GM10266 (cell line): ENCODE results near the gene OR6K2.
A peak's percentile ranks its signal among the peaks of the same experiment; 100 is the strongest.

Source experiments
- DNase-seq: peaks from one replicate; pipeline ENCODE4 v3.0.0; 2012; ENCODE audit errors: extremely low spot score
- CTCF ChIP-seq: IDR thresholded peaks from 2 replicates; pipeline ENCODE4 v1.5.1; 2012; ENCODE audit warnings: mild to moderate bottlenecking, low read depth; ENCODE audit not compliant: control insufficient read depth, insufficient read depth; ENCODE audit errors: missing control alignments

The OR6K2 gene

GRCh38 chr1:158720620-158721019 lies 20.2 kb upstream of the OR6K2 start, which contains the start of gene OR6K3:
Gene OR6K3 (minus strand): TSS chr1:158720720. CDS start chr1:158718115, 2,605 bp downstream.
- TF ChIP-seq CTCF, result no peak
- no peak for DNase-seq

GRCh38 chr1:158719664-158720063 lies 19.2 kb upstream of the OR6K2 start:
- DNase-seq, result no peak
- TF ChIP-seq CTCF, result no peak

- DNase-seq, result no peak
- TF ChIP-seq CTCF, result no peak
Measured at GRCh38 chr1:158717344-158717743, 16.9 kb upstream of the OR6K2 start.

GRCh38 chr1:158716335-158716734 lies 15.9 kb upstream of the OR6K2 start:
- peak; percentile 24 for DNase-seq
- no peak for TF ChIP-seq CTCF

- DNase-seq, result no peak
- no peak for TF ChIP-seq CTCF
Measured at GRCh38 chr1:158714754-158715153, 14.3 kb upstream of the OR6K2 start.

- TF ChIP-seq CTCF, result no peak
- no peak for DNase-seq
Measured at GRCh38 chr1:158711098-158711497, 10.6 kb upstream of the OR6K2 start.

- TF ChIP-seq CTCF, result no peak
- DNase-seq, result no peak
Measured at GRCh38 chr1:158706096-158706495, 5.6 kb upstream of the OR6K2 start.
